M059J (cell line): Measurements from ENCODE around the gene NQO2. TPM values are rescaled to one million over a fixed set of nuclear protein-coding genes. Genes with fewer than 3 reads are reported as not detected.
"Not testable (repeated sequence)": the region's sequence is repeated elsewhere in the genome, so short reads cannot be mapped to it uniquely, and the experiment has no call there.

Experiments used
- DNase-seq: peaks from one replicate; pipeline ENCODE4 v3.0.0-alpha.2; 2012; ENCODE audit warnings: low read depth
- total RNA-seq: library from RNA; depleted of rRNA; stranded (reverse); fragments of >200 nt; shearing (Covaris generic); gene quantifications from 2 replicates; pipeline ENCODE4 v1.2.3, GENCODE V29; 2014

The NQO2 gene
- total RNA-seq, 1 experiment from 2014 or later = 40.2 TPM

DNA sequence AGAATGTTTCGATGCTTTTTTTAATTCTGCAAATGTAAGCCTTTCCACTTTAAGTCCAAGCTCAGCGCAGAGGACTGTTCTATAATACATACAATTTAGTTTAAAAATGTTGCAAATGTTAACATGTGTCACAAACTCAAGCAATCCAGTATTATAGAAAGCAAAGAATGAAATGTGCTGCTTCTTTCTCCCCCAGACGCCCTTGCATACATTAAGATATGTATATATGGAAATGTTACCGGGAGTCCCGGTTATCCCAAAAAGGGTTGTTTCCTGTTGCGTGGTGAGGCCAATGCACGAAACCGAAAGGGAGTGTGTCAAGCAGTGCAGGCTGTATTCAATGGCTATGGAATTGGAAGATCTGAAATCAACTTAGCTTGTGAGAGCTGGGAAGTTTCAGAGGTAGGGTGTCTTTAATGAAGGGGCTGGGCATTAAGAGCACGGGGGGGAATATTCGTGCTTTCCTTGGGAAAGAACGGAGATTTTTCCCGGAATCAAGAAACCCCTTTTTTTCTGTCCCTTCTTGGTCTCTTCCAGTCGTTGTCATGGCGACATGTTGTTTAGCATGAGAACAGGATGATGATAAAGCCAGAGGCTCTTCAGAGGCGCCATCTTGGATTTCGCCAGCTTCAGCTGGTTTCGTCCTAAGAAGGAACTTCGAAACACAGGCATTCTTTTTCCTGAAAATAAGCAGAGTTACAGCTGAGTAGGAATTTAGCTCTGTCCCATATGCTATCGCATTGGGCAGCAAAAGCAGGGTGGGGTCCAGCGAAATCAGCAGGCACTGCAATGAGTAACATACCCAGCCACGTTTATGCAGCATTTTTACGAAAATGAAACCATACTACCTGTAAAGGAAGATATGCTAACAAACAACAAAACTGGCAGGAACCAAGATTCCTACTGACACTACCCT is 10.1 kb upstream of the NQO2 start:
- peak; percentile 99 for DNase-seq

DNA sequence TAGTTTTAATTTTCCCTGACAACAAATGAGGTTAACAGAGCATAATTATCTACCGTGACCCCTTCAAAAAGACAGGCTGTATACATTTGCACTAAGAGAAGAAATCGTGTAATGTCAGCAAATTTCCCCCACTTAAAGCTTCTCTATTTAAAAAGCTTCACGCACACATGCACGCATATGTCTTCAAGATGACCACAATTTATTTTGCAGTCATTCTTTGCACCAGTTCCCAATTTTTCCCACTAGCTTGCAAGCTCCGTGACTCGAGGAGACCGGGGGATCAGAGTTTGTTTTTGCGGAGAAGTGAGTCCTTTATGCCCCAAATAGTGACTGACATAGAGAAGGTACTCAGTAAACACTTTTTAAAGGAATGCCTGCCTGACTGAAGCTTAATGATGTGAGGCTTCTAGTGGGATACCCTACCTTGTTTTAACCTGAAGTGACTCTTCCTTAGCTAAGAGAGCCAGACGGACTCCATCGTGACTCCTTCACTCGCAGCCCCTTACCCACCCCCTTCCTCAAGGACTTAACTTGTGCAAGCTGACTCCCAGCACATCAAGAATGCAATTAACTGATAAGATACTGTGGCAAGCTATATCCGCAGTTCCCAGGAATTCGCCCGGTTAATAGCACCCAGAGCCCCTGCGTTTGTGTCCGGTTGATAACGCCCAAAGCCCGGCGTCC is 9.3 kb upstream of the NQO2 start:
- DNase-seq = peak; percentile 71

DNA sequence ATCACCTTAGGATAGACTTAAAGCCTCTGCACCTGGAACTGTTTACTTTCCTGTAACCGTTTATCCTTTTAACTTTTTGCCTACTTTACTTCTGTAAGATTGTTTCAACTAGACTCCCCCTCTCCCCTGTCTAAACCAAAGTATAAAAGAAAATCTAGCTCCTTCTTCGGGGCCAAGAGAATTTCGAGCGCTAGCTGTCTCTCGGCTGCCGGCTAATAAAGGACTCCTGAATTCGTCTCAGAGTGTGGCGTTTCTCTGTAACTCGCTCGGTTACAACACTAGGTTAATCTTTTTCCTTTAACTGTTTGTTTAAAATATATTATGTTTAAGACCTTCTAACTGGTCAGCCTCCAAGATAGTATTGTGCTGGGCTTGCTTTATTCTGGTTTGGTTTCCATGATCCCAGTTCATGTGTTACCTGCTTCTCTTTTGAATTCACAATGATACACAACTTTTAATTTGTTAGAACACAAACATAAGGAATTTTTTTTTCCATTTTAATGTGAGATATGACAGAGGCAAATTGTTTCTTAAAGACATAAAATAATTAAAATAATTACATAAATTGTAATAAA is 8.7 kb upstream of the NQO2 start:
- DNase-seq = no peak

DNA sequence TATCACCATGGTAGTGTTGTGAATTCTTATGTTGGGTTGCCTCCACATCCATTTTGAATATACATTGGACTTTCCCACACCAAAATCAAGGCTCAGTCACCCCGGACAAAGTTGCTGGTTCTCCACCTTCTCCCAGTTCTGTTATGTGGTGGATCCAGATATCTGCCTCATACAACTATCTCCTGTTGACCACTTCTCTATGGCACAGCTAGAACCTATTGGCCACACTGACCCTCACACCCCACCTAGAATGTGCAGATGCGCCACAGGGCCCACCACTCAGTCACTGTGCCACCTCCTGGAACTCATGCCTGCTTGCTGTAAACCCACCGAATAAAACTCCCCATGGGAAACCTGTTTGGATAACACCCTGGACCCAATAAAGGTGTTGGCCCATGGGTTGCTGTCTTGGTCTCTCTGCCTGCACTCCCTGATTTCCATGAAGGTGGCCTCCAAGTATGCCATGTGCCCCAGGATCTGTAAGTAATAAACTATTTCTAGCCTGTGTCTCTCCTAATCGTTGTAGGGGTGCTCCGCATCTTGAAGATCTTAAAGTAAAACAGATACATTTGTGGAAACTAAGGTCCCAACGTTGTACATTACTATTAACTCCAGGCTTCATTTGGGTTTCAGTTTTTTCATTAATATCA is 7.2 kb upstream of the NQO2 start:
- DNase-seq = no peak

DNA sequence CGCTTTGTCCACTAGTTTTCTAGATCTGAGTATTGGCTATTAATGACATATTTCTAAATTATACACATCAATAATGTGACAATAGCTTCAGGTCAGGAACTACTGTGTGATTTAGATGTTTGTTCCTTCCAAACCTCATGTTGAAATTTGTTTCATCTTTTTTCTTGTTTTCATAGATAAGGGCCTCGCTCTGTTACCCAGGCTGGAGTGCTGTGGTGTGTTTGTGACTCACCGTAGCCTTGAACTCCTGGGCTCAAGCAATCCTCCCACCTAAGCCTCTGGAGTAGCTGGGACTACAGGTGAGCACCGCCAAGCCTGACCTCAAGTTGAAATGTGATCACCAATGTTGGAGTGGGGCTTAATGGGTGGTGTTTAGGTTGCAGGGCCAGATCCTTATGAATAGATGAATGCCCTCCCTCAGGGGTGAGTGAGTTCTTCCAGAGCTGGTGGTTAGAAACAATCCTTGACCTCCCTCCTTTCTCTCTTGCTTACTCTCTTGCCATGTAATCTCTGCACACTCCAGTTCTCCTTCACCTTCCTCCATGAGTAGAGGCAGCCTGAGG is 5.9 kb upstream of the NQO2 start:
- DNase-seq = no peak

DNA sequence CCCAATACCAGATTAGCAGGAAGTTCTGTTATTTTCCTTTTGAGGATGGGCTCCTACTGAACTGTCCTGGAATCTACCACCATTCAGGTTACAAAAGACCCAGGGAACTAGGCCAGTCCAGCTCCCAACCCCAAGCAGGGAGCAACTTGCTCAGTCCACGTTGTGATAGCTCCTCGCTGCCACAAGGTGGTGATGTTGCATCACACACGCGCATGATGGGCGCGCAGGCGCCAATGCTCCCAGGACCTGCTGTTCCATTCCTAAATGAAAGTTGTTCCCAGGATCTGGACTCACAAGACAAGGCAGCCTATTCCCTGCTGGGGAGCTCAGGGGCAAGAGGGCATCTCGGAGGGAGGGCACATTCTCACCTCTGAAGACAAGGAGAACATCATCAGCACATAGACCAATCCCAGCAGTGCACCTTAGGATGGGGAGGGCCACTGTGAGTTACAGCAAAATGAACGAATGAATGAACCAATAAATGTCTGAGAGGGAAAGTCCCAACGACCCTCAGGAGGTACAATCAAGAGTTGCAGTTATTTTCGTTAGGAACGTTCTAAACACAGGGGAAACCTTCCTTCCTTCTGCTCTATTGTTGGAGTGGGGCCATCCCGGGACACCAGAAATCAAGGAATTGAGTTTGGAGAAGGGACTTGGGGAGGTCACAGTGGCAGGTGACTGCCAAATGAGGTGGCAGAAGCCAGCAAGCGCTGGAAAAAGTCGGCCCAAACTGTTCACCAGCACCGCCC is 1.3 kb upstream of the NQO2 start:
- DNase-seq = peak; percentile 53

DNA sequence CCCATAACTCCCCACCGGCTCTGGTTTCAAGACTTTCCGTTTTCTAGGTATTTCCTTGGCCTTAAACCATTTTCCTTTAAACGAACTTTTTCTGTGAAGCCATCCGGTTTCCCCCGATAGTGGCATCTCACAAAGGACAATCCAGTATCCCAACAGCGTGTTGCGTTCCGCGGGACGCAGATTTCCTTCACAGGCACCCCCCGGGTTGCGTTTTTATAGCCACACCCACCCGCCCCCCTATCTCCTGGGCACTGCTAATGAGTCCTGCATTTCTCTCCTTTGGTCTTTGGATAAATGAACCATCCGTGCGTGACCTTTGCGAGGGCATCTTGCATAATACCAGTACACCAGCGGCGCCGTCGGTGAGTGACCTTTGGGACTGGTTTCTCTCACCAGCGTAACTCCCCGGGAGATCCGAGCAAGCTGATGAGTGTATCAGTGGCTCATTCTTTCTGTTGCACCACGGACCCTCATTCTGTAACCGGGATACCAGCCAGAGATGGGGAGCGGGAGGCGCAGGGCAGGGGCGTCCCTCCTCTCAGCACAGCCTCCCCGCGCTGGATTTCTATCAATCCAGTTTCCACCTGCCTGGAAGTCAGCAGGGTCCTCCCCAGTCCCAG is 586 bp upstream of the NQO2 start:
- peak; percentile 90 for DNase-seq

DNA sequence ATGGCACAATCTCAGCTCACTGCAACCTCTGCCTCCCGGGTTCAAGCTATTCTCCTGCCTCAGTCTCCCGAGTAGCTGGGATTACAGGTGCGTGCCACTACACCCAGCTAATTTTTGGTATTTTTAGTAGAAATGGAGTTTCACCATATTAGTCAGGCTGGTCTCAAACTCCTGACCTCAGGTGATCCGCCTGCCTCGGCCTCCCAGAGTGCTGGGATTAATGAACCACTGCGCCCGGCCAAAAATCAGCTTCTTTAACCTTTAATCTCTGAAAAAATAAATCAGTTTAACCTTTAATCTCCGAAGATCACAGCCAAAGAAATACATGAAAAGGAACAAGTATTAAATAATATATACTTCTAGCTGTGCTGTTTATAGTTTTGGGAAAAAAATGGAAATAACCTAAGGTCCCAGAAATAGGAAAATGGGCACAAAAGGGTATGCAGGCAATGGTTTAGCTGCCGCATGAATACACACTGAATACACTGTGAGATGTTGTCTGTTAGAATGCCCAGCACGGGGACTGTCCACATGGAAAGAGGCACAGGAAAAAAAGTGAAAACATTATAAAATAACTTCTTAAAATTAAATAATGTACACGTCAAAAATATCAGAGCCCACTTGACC is 1.6 kb downstream of the NQO2 start:
- DNase-seq = no peak

DNA sequence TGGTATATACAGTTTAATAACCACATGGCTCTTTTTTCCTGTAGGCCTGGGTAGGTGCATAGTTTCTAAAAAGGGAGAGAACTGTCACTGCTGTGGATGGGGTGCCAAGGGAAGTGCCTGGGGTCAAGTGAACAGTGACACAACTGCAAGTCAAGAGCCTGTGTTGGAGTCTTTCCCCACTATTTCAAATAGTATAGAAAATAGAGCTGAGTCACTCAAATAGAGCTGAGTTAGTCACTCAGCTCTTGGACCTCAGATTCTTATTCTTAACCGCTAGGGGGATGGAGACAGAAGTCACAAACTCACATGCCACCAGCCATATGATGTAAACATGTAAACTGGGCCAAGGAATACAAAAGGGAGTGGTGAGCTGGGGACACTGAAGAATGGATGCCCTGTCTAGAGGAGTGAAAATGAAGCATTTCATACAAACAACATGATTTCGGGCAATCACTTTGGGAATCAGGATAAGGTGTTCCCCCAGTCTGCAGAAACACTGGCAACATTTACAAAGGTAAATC is 2.1 kb downstream of the NQO2 start:
- peak; percentile 89 for DNase-seq

DNA sequence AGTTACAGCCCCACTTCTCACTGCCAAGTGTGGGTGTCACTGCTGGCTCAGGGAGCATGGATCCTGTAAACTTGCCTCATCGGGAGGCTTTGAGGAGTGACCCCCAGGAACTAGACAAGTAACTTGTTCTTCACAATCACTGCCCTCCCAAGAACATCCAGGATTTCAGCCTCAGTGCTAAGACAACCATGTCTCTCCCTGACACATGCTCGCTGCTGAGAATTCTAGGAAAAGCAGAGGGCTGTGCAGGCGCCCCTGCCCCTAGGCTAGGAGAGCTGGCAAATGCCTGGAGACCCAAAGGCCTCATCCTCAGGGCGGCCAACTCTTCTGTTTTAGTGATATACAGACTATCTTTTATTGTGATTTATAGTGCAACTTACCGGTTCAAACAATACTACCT is 3.5 kb downstream of the NQO2 start:
- not testable (repeated sequence) for DNase-seq

DNA sequence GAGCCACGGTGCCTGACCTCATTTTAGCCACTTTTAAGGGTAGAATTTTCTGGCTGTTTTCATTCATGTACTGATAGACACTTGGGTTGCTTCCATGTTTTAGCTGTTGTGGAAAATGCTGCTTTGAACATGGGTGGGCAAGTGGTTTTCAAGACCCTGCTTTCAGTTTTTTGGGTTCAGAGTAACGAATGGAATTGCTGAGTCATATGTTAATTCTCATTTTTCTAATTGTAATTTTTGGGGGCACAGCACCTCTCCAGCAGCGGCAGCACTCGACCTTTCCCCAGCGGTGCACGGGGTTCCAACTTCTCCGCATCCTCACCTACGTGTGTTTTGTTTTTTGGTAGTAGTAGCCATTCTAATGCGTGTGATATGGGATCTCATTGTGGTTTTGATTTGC is 5.4 kb downstream of the NQO2 start:
- DNase-seq = no peak

DNA sequence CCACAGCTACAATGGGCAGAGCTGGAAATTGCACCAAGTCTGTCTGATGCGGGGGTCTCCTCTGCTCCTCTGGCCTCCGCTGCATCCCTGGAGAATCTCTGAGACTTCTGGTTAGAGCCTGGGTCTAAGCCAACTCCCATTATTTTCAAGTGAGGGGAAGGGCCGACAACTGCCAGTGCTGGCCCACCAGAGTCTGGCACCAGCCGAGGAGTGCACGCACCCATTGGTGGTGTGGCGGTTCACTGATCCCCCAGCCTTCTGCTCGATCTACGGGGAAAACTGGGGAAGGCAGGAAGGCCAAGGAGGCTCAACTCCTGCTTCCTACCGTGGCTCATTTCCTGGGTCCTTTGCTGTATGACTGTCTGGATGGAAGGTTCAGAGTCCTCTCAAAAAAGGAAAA is 6.2 kb downstream of the NQO2 start:
- no peak for DNase-seq

DNA sequence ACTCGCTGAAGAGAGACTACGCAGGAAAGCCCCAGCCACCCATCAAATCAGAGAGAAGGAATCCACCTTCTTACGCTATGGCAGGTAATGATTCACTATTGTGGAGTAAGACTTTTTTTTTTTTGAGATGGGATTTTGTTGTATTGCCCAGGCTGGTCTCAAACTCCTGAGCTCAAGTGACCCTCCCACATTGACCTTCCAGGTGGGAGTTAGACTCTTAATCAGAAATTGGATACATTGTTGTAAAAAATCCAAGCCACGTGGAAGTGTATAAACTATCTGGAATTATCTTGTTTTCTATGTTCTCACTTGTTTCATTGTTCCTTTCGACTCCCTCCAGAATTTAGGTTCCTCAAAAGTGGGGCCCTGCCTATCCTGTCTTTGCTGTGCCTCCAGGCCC is 6.8 kb downstream of the NQO2 start:
- DNase-seq = no peak

DNA sequence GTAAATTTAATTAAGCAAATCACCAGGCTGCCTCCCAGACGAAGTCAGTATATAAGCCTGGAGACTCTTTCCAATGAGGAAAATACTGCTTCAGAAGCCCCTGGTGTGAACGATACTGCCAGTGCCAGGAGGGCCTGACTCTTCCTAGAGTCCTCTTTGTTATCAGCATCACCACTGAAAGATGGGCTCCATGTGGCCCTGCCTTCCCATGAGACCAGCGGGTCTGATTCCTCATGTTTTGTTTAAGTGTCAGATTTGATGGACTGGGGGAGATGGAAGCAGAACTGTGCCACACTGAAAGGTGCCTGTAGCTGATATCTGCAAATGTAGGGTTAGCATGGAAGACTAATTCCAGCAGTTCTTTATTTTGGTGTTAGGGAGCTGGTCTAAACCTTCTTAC is 7.9 kb downstream of the NQO2 start:
- DNase-seq = no peak

DNA sequence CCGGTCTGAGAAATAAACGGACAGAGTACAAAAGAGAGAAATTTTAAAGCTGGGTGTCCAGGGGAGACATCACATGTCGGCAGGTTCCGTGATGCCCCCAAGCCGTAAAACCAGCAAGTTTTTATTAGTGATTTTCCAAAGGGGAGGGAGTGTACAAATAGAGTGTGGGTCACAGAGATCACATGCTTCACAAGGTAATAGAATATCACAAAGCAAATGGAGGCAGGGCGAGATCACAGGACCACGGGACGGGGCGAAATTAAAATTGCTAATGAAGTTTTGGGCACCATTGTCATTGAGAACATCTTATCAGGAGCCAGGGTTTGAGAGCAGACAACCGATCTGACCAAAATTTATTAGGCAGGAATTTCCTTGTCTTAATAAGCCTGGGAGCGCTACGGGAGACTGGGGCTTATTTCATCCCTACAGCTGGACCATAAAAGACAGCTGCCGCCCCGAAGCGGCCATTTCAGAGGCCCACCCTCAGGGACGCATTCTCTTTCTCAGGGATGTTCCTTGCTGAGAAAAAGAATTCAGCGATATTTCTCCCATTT is 9.1 kb downstream of the NQO2 start:
- DNase-seq = not testable (repeated sequence)

DNA sequence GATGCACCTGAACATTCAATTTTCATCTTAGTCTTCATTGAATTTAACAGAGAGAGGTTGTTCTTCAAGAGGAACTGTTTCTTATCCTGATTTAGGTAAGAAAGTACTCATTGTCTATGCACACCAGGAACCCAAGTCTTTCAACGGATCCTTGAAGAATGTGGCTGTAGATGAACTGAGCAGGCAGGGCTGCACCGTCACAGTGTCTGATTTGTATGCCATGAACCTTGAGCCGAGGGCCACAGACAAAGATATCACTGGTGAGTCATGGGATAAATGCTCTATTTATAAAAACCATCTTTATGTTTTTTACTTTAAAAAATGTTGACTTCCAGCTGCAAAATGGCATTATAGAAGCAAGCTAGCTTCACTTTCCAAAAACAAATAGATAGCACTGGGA is 10.2 kb downstream of the NQO2 start:
- DNase-seq = peak; percentile 64

DNA sequence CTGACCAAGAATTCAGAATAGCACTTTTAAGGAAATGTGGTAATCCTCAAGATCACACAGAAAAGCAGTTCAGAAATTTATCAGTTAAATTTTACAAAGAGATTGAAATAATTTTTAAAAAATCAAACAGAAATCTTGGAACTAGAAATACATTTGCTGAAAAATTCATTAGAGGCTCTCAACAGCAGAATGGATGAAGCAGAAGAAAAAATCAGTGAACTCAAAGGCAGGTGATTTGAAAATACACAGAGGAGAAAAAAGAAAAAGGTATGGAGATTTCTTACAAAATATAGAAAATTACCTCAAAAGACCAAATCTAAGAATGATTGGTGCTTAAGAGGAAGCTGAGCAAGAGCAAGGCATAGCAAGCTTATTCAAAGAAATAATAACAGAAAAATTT is 11.5 kb downstream of the NQO2 start:
- no peak for DNase-seq

DNA sequence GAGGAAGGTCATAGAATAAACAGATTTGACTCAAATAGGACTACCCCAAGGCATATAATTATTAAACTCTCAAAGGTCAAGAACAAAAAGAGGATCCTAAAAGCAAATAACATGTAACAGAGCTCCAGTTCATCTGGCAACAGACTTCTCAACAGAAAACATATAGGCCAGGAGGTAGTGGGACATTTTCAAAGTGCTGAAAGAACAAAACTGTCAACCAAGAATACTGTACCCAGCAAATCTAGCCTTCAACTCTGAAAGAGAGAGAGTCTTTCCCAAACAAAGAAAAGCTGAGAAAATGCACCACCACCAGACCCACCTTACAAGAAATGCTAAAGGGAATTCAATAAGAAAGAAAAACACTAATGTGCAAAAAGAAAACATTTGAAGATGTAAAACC is 11.9 kb downstream of the NQO2 start:
- DNase-seq = no peak

DNA sequence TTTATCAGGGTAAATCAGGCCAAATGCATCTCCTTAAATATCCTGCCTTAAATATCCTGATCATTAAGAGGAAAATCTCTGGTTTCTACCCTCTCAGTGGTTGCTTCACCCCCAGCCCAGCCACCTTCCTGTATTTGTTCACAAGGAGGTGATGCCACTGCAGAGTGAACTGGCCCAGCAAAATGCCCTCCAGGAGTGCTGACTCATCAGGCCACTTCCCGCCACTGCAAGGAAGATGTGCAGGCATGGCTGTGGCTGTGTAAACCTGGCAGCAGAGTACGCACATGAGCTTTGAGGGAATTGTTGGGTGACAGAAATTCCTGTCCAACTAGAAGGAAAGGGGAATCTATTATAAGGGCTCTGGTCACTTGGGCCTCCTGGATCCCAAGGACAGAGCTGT is 13.8 kb downstream of the NQO2 start:
- peak; percentile 95 for DNase-seq
